SK-N-SH (cell line): Measurements from ENCODE around the gene BABAM2. TPM values are rescaled to one million over a fixed set of nuclear protein-coding genes. Genes with fewer than 3 reads are reported as not detected.

Experiments
- CTCF ChIA-PET: fragments of 300-600, 350-600 bp; formaldehyde crosslinking; extraction: SDS; loops from one replicate; lab custom pipeline; 2021; lab: Yijun Ruan, JAX
- POLR2A ChIA-PET: fragments of 350-600 bp; sonication (Branson Sonifier 250); formaldehyde crosslinking; extraction: SDS; loops from one replicate; lab custom pipeline; 2020; ENCODE audit warnings: antibody characterized with exemption, inconsistent platforms; lab: Yijun Ruan, JAX
- DNase-seq: peaks from one replicate; pipeline ENCODE4 v3.0.0; 2012
- H2AFZ ChIP-seq: fragments of 200-600 bp; sonication (generic); 2 replicates; pipeline ENCODE4 v1.8.1; 2016; ENCODE audit warnings: antibody characterized with exemption, mild to moderate bottlenecking, low read depth
- H3F3A ChIP-seq: fragments of 200-600 bp; sonication (generic); replicated peaks from 2 replicates; pipeline ENCODE3; 2016; ENCODE audit warnings: antibody characterized with exemption, mild to moderate bottlenecking; ENCODE audit not compliant: insufficient read depth
- H3K27ac ChIP-seq, 2 experiments: fragments of 200-500 bp in 1 of 2; fragments of 200-600 bp in 1 of 2; sonication (Bioruptor generic) in 1 of 2; sonication (generic), shearing (Covaris generic) in 1 of 2; 2 replicates each; pipeline versions ENCODE4 v1.5.1 to v1.6.1; 2014 to 2016; ENCODE audit warnings: low read depth in 2 of 2, inconsistent platforms in 1 of 2, low read length in 1 of 2, mild to moderate bottlenecking in 1 of 2, mixed read lengths in 1 of 2
- H3K27me3 ChIP-seq: fragments of 200-600 bp; sonication (generic), shearing (Covaris generic); 2 replicates; pipeline ENCODE4 v1.6.1; 2016; ENCODE audit warnings: mixed run types; ENCODE audit not compliant: insufficient read depth
- H3K36me3 ChIP-seq, 2 experiments: fragments of 200-500 bp in 1 of 2; fragments of 200-600 bp in 1 of 2; sonication (Bioruptor generic) in 1 of 2; sonication (generic) in 1 of 2; replicated peaks in 1 of 2; 2 replicates each; pipeline versions ENCODE3 to v1.5.1; 2014 to 2016; ENCODE audit warnings: low read length in 1 of 2, mild to moderate bottlenecking in 1 of 2; ENCODE audit not compliant: insufficient read depth in 2 of 2, control insufficient read depth in 1 of 2
- H3K4me1 ChIP-seq, 2 experiments: fragments of 200-500 bp in 1 of 2; fragments of 200-600 bp in 1 of 2; sonication (Bioruptor generic) in 1 of 2; sonication (generic), shearing (Covaris generic) in 1 of 2; 2 replicates each; pipeline versions ENCODE4 v1.5.1 to v1.6.1; 2014 to 2016; ENCODE audit warnings: low read depth in 1 of 2, low read length in 1 of 2, mixed run types in 1 of 2; ENCODE audit not compliant: insufficient read depth in 2 of 2, control insufficient read depth in 1 of 2
- H3K4me2 ChIP-seq: fragments of 200-600 bp; sonication (generic), shearing (Covaris generic); 2 replicates; pipeline ENCODE4 v1.6.1; 2017; ENCODE audit warnings: mixed run types
- H3K4me3 ChIP-seq, 2 experiments: fragments of 200-500 bp in 1 of 2; fragments of 200-600 bp in 1 of 2; sonication (Bioruptor generic) in 1 of 2; sonication (generic), shearing (Covaris generic) in 1 of 2; 2 replicates each; pipeline versions ENCODE4 v1.5.1 to v1.8.1; 2014 to 2016; ENCODE audit warnings: low read depth in 2 of 2, inconsistent platforms in 1 of 2, low read length in 1 of 2, mild to moderate bottlenecking in 1 of 2, mixed read lengths in 1 of 2, moderate library complexity in 1 of 2
- H3K79me2 ChIP-seq: fragments of 200-600 bp; sonication (generic); 2 replicates; pipeline ENCODE4 v1.8.1; 2017; ENCODE audit warnings: mild to moderate bottlenecking; ENCODE audit not compliant: insufficient read depth
- H3K9ac ChIP-seq: fragments of 200-600 bp; sonication (generic); 2 replicates; pipeline ENCODE4 v1.6.1; 2017; ENCODE audit warnings: mixed run types
- H3K9me2 ChIP-seq: fragments of 200-600 bp; sonication (generic); 2 replicates; pipeline ENCODE4 v1.6.1; 2017; ENCODE audit warnings: mixed run types
- H3K9me3 ChIP-seq: fragments of 200-600 bp; sonication (generic); 2 replicates; pipeline ENCODE4 v1.6.1; 2017; ENCODE audit warnings: mixed run types, mild to moderate bottlenecking, moderate library complexity
- H4K20me1 ChIP-seq: fragments of 200-600 bp; sonication (generic); 2 replicates; pipeline ENCODE4 v1.6.1; 2017; ENCODE audit warnings: mild to moderate bottlenecking, mixed run types; ENCODE audit not compliant: insufficient read depth
- ELF1 ChIP-seq: IDR thresholded peaks from 2 replicates; pipeline ENCODE4 v1.4.0; 2012
- EP300 ChIP-seq, 2 experiments: IDR thresholded peaks; 2 replicates each; pipeline versions ENCODE4 v1.4.0 to v1.6.1; 2012; ENCODE audit warnings: borderline replicate concordance in 1 of 2, low read depth in 1 of 2, low read length in 1 of 2
- EZH2phosphoT487 ChIP-seq: fragments of 200-600 bp; sonication (generic); IDR thresholded peaks from 2 replicates; pipeline ENCODE4 v1.6.1; 2017; ENCODE audit warnings: low read depth, mixed run types, mild to moderate bottlenecking, antibody characterized with exemption, moderate library complexity, borderline replicate concordance
- GABPA ChIP-seq: IDR thresholded peaks from 2 replicates; pipeline ENCODE4 v1.4.0; 2012; ENCODE audit warnings: low read depth, mild to moderate bottlenecking
- GATA2 ChIP-seq: sonication (generic); formaldehyde crosslinking; IDR thresholded peaks from 2 replicates; pipeline ENCODE4 v1.5.0; 2020; ENCODE audit warnings: mild to moderate bottlenecking, missing genetic modification reagents
- JUND ChIP-seq: IDR thresholded peaks from 2 replicates; pipeline ENCODE4 v1.4.0; 2012
- MAX ChIP-seq: IDR thresholded peaks from 2 replicates; pipeline ENCODE4 v1.4.0; 2012; ENCODE audit warnings: low read depth
- MEF2A ChIP-seq: IDR thresholded peaks from 2 replicates; pipeline ENCODE4 v1.4.0; 2012; ENCODE audit warnings: low read depth, borderline replicate concordance
- PBX3 ChIP-seq: IDR thresholded peaks from 2 replicates; pipeline ENCODE4; 2012
- RAD21 ChIP-seq: IDR thresholded peaks from 2 replicates; pipeline ENCODE4 v1.6.1; 2012; ENCODE audit warnings: mild to moderate bottlenecking, low read length
- RCOR1 ChIP-seq: fragments of 150-350 bp; IDR thresholded peaks from 2 replicates; pipeline ENCODE4 v1.6.1; 2017; ENCODE audit warnings: antibody characterized with exemption, low read length
- RFX5 ChIP-seq: IDR thresholded peaks from 2 replicates; pipeline ENCODE4 v1.6.1; 2012; ENCODE audit warnings: mild to moderate bottlenecking, improper control_type of control experiment, low read length
- SMC3 ChIP-seq: IDR thresholded peaks from 2 replicates; pipeline ENCODE4 v1.6.1; 2012; ENCODE audit warnings: low read depth, low read length, improper control_type of control experiment
- TAF1 ChIP-seq: IDR thresholded peaks from 2 replicates; pipeline ENCODE4 v1.6.1; 2012; ENCODE audit warnings: low read depth, mild to moderate bottlenecking, low read length, moderate library complexity, borderline replicate concordance
- TEAD4 ChIP-seq: IDR thresholded peaks from 2 replicates; pipeline ENCODE4 v1.4.0; 2012; ENCODE audit warnings: mild to moderate bottlenecking, borderline replicate concordance; ENCODE audit not compliant: insufficient read depth
- YY1 ChIP-seq: IDR thresholded peaks from 2 replicates; pipeline ENCODE4 v1.4.0; 2012; ENCODE audit warnings: low read depth, mild to moderate bottlenecking
- ZBTB33 ChIP-seq: IDR thresholded peaks from 2 replicates; pipeline ENCODE4 v1.4.0; 2012; ENCODE audit warnings: low read depth, borderline replicate concordance
- WGBS: methylation state at CpG from one replicate; pipeline ENCODE4 v1.1.6; 2017; ENCODE audit warnings: low lambda C conversion rate; 5-methylcytosine and 5-hydroxymethylcytosine counted together
- polyA plus RNA-seq, 3 experiments: library from polyadenylated mRNA; depleted of rRNA; stranded (reverse); fragments of >200 nt; gene quantifications; 2 replicates each; pipeline ENCODE4 v1.2.3, GENCODE V29; 2012
- TF ChIP-seq, protein P1 (sequence below): fragments of 150-350 bp; IDR thresholded peaks from 2 replicates; pipeline ENCODE4 v1.6.1; 2017; ENCODE audit warnings: antibody characterized with exemption, low read length, low read depth, borderline replicate concordance
- TF ChIP-seq, protein P2 (sequence below): IDR thresholded peaks from 2 replicates; pipeline ENCODE4 v1.4.0; 2012; ENCODE audit warnings: low read depth, borderline replicate concordance
- TF ChIP-seq, protein P3 (sequence below): fragments of 200-600 bp; sonication (generic); IDR thresholded peaks from 2 replicates; pipeline ENCODE4 v1.6.1; 2017; ENCODE audit warnings: antibody characterized with exemption, mild to moderate bottlenecking, moderate library complexity

BABAM2 gene
- polyA plus RNA-seq, 1 of the 3 experiments (the other 2 are of a cell fraction): 34.0 TPM

GRCh38 chr2:27875089-27875881, 15.2 kb upstream of the BABAM2 start:
- Histone ChIP-seq H3K4me2 (no peak overlapping the region), H3K9me3 (peaks cover 10% of the 10 kb centered on the region; the same call in 1 of the 2 replicates), H3K79me2 (no peaks in the 10 kb centered on the region), H3K4me1 (no peaks in the 10 kb centered on the region), H3K27me3 (no peaks in the 10 kb centered on the region), H3K9ac (no peak overlapping the region), H3K9me2 (no peaks in the 10 kb centered on the region), H2AFZ (no peak overlapping the region), H4K20me1 (no peaks in the 10 kb centered on the region)
- CTCF ChIA-PET: interaction anchor here (0.6 to 0.7 kb wide), 2 partner anchors 128 to 1662 kb away, joined by 3 read pairs; no protein-coding TSS in a partner anchor
- POLR2A ChIA-PET: no interaction called here
- DNase-seq: no peak
- WGBS: 84% methylated on average over 9 of the region's 9 CpGs
- TF ChIP-seq ELF1: no peak
- TF ChIP-seq RFX5: no peak
- TF ChIP-seq, protein P1, sequence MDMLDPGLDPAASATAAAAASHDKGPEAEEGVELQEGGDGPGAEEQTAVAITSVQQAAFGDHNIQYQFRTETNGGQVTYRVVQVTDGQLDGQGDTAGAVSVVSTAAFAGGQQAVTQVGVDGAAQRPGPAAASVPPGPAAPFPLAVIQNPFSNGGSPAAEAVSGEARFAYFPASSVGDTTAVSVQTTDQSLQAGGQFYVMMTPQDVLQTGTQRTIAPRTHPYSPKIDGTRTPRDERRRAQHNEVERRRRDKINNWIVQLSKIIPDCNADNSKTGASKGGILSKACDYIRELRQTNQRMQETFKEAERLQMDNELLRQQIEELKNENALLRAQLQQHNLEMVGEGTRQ: no peak
- TF ChIP-seq TAF1: no peak
- TF ChIP-seq RCOR1: no peak
- no peak for TF ChIP-seq MAX
- no peak for TF ChIP-seq SMC3
- TF ChIP-seq PBX3: no peak
- TF ChIP-seq, protein P2, sequence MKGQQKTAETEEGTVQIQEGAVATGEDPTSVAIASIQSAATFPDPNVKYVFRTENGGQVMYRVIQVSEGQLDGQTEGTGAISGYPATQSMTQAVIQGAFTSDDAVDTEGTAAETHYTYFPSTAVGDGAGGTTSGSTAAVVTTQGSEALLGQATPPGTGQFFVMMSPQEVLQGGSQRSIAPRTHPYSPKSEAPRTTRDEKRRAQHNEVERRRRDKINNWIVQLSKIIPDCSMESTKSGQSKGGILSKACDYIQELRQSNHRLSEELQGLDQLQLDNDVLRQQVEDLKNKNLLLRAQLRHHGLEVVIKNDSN: no peak
- no peak for TF ChIP-seq ZBTB33
- no peak for TF ChIP-seq EZH2phosphoT487
- no peak for TF ChIP-seq YY1
- no peak for TF ChIP-seq RAD21
- TF ChIP-seq MEF2A: no peak
- no peak for TF ChIP-seq TEAD4
- TF ChIP-seq JUND: no peak
- no peak for TF ChIP-seq EP300 (IDR thresholded peaks at IDR 0.05; ENCODE audit: borderline replicate concordance in 1 of 2, low read depth in 1 of 2, low read length in 1 of 2)
- TF ChIP-seq GABPA: no peak
- TF ChIP-seq, protein P3, sequence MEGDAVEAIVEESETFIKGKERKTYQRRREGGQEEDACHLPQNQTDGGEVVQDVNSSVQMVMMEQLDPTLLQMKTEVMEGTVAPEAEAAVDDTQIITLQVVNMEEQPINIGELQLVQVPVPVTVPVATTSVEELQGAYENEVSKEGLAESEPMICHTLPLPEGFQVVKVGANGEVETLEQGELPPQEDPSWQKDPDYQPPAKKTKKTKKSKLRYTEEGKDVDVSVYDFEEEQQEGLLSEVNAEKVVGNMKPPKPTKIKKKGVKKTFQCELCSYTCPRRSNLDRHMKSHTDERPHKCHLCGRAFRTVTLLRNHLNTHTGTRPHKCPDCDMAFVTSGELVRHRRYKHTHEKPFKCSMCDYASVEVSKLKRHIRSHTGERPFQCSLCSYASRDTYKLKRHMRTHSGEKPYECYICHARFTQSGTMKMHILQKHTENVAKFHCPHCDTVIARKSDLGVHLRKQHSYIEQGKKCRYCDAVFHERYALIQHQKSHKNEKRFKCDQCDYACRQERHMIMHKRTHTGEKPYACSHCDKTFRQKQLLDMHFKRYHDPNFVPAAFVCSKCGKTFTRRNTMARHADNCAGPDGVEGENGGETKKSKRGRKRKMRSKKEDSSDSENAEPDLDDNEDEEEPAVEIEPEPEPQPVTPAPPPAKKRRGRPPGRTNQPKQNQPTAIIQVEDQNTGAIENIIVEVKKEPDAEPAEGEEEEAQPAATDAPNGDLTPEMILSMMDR: no peak
- TF ChIP-seq GATA2: no peak
- TF ChIP-seq, all 33 proteins: peak for 0
- Histone ChIP-seq H3K4me3 (no peak overlapping the region), H3F3A (no peaks in the 10 kb centered on the region), H3K27ac (no peak overlapping the region), H3K36me3 (peaks cover 0 to 4% of the 10 kb centered on the region in 2 experiments)
